Measurements from ENCODE around the gene PCDHGA1. TPM values are rescaled to one million over a fixed set of nuclear protein-coding genes. Genes with fewer than 3 reads are reported as not detected.

PCDHGA1 gene
- total and polyA plus RNA-seq, 2 donors (not counting 1 experiment from before 2014, with no cell fraction given): 0.06 to 0.64 TPM

DNA sequence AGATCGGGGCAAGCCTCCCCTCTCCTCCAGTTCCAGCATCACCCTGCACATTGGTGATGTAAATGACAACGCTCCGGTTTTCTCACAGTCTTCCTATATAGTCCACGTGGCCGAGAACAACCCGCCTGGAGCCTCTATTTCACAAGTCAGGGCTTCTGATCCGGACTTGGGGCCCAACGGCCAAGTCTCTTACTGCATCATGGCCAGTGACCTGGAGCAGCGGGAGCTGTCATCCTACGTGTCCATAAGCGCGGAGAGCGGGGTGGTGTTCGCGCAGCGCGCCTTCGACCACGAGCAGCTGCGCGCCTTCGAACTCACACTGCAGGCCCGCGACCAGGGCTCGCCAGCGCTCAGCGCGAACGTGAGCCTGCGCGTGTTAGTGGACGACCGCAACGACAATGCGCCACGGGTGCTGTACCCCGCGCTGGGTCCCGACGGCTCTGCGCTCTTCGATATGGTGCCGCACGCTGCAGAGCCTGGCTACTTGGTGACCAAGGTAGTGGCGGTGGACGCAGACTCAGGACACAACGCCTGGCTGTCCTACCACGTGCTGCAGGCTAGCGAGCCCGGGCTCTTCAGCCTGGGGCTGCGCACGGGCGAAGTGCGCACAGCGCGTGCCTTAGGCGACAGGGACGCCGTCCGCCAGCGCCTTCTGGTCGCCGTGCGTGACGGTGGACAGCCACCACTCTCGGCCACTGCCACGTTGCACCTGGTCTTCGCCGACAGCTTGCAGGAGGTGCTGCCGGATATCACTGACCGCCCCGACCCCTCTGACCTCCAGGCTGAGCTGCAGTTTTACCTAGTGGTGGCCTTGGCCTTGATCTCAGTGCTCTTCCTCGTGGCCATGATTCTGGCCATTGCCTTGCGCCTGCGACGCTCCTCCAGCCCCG, 59.1 kb downstream of the PCDHGA1 start:
- Mint-ChIP-seq H3K4me1 (peaks cover 3% of the 10 kb centered on the region), H3K9me3 (ENCODE audit: insufficient read depth) (peaks cover 10% of the 10 kb centered on the region), H3K27ac (no peak overlapping the region), H3K4me3 (no peak overlapping the region), H3K27me3 (peaks cover 64% of the 10 kb centered on the region)
- POLR2A ChIA-PET: no interaction called here
- no peaks in the 10 kb centered on the region for H4K20me1 ChIP-seq (ENCODE audit: control insufficient read depth, insufficient read depth, low read length, poor library complexity, severe bottlenecking)
- CTCF ChIA-PET: no interaction called here
- H2AFZ ChIP-seq (ENCODE audit: insufficient read depth, low read depth, low read length, poor library complexity, severe bottlenecking): no peak overlapping the region
- intact Hi-C loops (cut with micrococcal nuclease): no loop called here
- peaks cover 0 to 60% (median 37%) of the 10 kb centered on the region in 4 experiments for H3K27me3 ChIP-seq (replicated peaks in 1 of 4; ENCODE audit: control extremely low read depth in 1 of 4, control insufficient read depth in 3 of 4, insufficient read depth in 4 of 4, low read length in 3 of 4)
- peaks cover 2 to 48% (median 30%) of the 10 kb centered on the region in 3 donors for H3K9me3 ChIP-seq (ENCODE audit: control extremely low read depth in 1 of 3, control insufficient read depth in 2 of 3, insufficient read depth in 1 of 3, low read length in 2 of 3)
- ATAC-seq (ENCODE audit: low read depth): no peak
- H3K9ac ChIP-seq (ENCODE audit: low read length): no peak overlapping the region
- whole genome bisulfite sequencing (ENCODE audit: insufficient coverage): 55% methylated on average over 77 of the region's 77 CpGs
- no peaks in the 10 kb centered on the region for H3K36me3 ChIP-seq (replicated peaks in 1 of 2; ENCODE audit: control extremely low read depth in 1 of 2, control insufficient read depth in 1 of 2, extremely low read depth in 1 of 2, insufficient read depth in 2 of 2, low read length in 1 of 2)
- no peak overlapping the region for H3K4me2 ChIP-seq (replicated peaks; ENCODE audit: low read depth, low read length, poor library complexity, severe bottlenecking)
- H3K4me1 ChIP-seq (ENCODE audit: control insufficient read depth in 2 of 2, insufficient read depth in 2 of 2, low read length in 2 of 2): no peaks in the 10 kb centered on the region
- DNase-seq: no peak
- TF ChIP-seq, protein P1, sequence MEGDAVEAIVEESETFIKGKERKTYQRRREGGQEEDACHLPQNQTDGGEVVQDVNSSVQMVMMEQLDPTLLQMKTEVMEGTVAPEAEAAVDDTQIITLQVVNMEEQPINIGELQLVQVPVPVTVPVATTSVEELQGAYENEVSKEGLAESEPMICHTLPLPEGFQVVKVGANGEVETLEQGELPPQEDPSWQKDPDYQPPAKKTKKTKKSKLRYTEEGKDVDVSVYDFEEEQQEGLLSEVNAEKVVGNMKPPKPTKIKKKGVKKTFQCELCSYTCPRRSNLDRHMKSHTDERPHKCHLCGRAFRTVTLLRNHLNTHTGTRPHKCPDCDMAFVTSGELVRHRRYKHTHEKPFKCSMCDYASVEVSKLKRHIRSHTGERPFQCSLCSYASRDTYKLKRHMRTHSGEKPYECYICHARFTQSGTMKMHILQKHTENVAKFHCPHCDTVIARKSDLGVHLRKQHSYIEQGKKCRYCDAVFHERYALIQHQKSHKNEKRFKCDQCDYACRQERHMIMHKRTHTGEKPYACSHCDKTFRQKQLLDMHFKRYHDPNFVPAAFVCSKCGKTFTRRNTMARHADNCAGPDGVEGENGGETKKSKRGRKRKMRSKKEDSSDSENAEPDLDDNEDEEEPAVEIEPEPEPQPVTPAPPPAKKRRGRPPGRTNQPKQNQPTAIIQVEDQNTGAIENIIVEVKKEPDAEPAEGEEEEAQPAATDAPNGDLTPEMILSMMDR (IDR thresholded peaks at IDR 0.05): no peak
- no peak for TF ChIP-seq EZH2 (IDR thresholded peaks at IDR 0.05; ENCODE audit: borderline replicate concordance, insufficient read depth, low read depth, low read length, poor library complexity, severe bottlenecking)
- no peak overlapping the region for H3K4me3 ChIP-seq (ENCODE audit: control extremely low read depth in 1 of 5, extremely low read depth in 1 of 5, insufficient read depth in 1 of 5, low read depth in 2 of 5, low read length in 4 of 5)
- no peak overlapping the region for H3K27ac ChIP-seq (ENCODE audit: low read length in 2 of 2)
- H3K79me2 ChIP-seq (ENCODE audit: control insufficient read depth, insufficient read depth, low read length): no peaks in the 10 kb centered on the region
